Activated naive CD4-positive, alpha-beta T cell treated with anti-CD3 and anti-CD28 coated beads, Interleukin-2, amount 50 U/mL, for 24 hours (primary cell): ENCODE measurements around the gene PRKCE.
A peak's percentile ranks its signal among the peaks of the same experiment; 100 is the strongest.
"Not testable (repeated sequence)": the region's sequence is repeated elsewhere in the genome, so short reads cannot be mapped to it uniquely, and the experiment has no call there.

Experiments used
- H3K27ac Mint-ChIP-seq: one replicate; pipeline ENCODE4 v1.8.0; 2021; ENCODE audit warnings: mild to moderate bottlenecking, mixed read lengths
- H3K27me3 Mint-ChIP-seq: one replicate; pipeline ENCODE4 v1.8.0; 2021; ENCODE audit warnings: mixed read lengths
- H3K36me3 Mint-ChIP-seq: one replicate; pipeline ENCODE4 v1.8.0; 2021; ENCODE audit warnings: mixed read lengths
- H3K4me1 Mint-ChIP-seq: one replicate; pipeline ENCODE4 v1.8.0; 2021; ENCODE audit warnings: mixed read lengths
- H3K4me3 Mint-ChIP-seq: one replicate; pipeline ENCODE4 v1.8.0; 2021; ENCODE audit warnings: mild to moderate bottlenecking, mixed read lengths
- H3K9me3 Mint-ChIP-seq: one replicate; pipeline ENCODE4 v1.8.0; 2021; ENCODE audit warnings: mixed read lengths

The PRKCE gene

DNA sequence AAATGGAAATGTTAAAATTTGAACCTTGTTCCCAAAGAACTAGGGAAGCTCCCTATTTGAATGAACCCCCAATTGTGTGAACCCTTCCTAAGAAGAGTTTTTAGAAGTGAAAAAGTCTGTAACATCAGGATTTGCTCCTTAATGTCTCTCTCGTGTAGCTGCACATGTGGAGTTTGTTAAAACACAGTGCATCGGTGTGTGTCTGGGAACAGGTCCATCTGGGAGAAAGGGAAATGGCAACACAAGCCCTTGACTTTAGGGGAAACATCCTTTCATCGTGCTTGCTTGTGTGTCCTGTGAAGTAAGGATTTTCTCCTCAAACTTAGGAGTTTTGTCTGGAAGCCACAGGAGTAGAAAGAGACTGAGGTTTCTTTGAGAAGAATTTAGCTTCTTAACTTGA lies 203.9 kb downstream of the PRKCE start:
- Mint-ChIP-seq H3K4me1 (peaks cover 33% of the 10 kb centered on the region), H3K9me3 (no peaks in the 10 kb centered on the region), H3K36me3 (peaks cover 2% of the 10 kb centered on the region), H3K4me3 (no peak overlapping the region), H3K27me3 (no peaks in the 10 kb centered on the region), H3K27ac (no peak overlapping the region)

DNA sequence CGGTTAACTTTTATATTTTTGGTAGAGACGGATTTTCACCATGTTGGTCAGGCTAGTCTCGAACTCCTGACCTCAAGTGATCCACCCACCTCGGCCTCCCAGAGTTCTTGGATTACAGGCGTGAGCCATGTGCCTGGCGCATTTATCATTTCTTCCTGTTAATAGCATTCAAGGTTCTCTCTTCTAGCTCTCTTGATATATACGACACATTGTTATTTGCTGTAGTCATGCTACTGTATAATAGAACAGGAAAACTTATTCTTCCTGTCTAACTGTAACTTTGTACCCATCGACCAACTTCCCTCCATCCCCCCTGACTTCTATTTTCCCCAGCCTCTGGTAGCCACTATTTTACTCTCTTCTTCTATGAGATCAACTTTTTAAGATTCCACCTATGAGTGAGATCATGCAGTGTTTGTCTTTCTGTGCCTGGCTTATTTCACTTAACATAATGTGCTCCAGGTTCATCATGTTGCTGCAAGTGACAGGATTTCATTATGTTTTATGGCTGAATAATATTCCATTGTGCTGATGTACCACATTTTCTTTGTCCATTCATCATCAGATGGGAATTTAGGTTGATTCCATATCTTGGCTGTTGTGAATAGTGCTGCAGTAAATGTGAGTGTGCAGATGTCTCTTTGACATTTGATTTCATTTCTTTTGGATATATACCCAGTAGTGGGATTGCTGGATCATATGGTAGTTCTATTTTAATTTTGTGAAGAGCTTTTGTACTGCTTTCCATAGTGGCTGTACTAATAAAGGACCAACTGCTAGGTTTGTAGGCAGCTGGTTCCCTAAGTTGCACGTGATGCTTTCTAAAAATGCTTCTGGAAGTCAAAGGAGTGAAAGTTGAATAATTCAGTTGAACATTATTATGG lies 205.2 kb downstream of the PRKCE start:
- Mint-ChIP-seq H3K4me3 (no peak overlapping the region), H3K36me3 (no peaks in the 10 kb centered on the region), H3K27ac (no peak overlapping the region), H3K27me3 (no peaks in the 10 kb centered on the region), H3K4me1 (peaks cover 45% of the 10 kb centered on the region), H3K9me3 (no peaks in the 10 kb centered on the region)

DNA sequence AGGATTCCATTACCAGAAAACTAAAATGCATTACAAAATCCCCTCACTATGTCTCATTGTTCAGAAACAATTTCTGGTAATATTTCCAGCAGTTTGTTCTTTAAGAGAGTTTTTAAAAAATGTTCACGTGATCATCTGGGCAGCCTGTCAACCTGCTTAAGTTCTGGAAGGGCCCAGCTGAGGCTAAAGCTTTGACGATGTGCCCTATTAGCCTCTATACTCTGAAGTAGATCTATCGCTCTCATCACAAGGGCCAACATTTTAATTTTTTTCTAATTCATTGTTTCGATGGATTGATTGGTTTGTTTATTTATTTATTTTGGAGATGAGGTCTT lies 205.8 kb downstream of the PRKCE start:
- H3K4me1 Mint-ChIP-seq: peaks cover 49% of the 10 kb centered on the region
- H3K27ac Mint-ChIP-seq: no peak overlapping the region
- H3K27me3 Mint-ChIP-seq: no peaks in the 10 kb centered on the region
- no peaks in the 10 kb centered on the region for H3K9me3 Mint-ChIP-seq
- H3K4me3 Mint-ChIP-seq: no peak overlapping the region
- no peaks in the 10 kb centered on the region for H3K36me3 Mint-ChIP-seq

DNA sequence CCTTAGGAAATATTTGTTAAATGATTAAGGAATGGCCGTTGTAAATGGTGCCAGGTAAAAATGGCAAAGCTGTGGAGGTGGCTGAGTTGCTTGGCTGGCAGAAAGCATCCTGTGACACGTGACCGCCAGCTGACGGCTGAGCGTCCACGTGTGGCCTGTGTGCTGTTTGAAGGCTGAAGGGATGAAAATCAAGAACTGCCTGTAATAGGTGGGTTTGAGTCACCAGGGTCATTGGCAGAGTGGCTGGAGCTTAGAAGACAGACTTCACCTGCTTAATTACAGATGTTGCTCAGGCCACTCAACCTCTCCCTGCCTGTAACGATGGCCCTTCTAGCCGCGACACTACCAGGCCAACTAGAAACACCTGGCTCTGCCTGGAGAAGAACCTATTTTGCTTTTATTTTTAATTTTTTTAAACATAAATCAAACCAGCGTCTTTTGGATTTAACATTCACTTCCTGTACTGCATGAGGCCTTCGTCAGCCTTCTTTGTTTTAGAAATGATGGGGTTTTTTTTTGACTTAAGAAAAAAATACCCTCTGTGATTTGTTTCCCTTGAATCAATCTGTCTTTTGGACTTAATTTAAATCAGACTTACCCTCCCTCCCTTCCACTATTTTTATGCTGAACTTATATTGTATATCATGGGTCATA lies 206.5 kb downstream of the PRKCE start:
- Mint-ChIP-seq H3K27me3 (no peaks in the 10 kb centered on the region), H3K36me3 (no peaks in the 10 kb centered on the region), H3K4me3 (no peak overlapping the region), H3K27ac (no peak overlapping the region), H3K9me3 (no peaks in the 10 kb centered on the region), H3K4me1 (peaks cover 56% of the 10 kb centered on the region)

DNA sequence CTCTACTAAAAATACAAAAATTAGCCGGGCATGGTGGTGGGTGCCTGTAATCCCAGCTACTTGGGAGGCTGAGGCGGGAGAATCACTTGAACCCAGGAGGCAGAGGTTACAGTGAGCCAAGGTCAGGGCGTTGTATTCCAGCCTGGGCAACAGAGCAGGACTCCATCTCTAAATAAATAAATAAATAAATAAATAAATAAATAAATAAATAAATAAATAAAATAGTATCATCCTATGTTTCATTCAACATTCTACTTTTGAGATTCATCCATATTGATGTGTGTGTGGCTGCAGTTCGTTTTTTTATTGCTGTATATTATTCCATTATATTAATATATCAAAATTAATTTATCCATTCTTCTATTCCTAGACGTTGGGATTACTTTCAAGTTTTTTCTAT lies 207.4 kb downstream of the PRKCE start:
- not testable (repeated sequence) for H3K27me3 Mint-ChIP-seq, H3K4me3 Mint-ChIP-seq, H3K27ac Mint-ChIP-seq, H3K9me3 Mint-ChIP-seq, H3K36me3 Mint-ChIP-seq
- H3K4me1 Mint-ChIP-seq: peaks cover 64% of the 10 kb centered on the region

DNA sequence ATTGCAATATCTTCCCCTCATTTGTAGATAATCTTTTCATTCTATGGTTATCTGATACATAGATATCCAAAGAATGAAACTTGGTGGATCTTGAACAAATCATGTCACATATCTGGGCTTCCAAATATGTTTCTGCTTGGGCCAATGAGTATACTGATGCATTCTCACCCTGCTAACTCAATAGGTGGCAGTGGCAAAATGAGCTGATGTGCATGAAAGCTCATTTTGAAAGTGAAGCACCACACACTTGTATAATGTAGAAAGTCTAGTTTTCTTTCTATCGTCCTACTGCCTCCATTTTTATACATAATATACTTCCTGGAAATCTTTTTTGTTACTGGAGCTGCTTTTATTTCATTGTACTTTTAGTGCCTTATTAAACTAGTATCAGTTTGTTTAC lies 208.2 kb downstream of the PRKCE start:
- Mint-ChIP-seq H3K4me1 (peaks cover 64% of the 10 kb centered on the region), H3K36me3 (no peaks in the 10 kb centered on the region), H3K27me3 (no peaks in the 10 kb centered on the region), H3K9me3 (no peaks in the 10 kb centered on the region), H3K4me3 (no peak overlapping the region), H3K27ac (no peak overlapping the region)

DNA sequence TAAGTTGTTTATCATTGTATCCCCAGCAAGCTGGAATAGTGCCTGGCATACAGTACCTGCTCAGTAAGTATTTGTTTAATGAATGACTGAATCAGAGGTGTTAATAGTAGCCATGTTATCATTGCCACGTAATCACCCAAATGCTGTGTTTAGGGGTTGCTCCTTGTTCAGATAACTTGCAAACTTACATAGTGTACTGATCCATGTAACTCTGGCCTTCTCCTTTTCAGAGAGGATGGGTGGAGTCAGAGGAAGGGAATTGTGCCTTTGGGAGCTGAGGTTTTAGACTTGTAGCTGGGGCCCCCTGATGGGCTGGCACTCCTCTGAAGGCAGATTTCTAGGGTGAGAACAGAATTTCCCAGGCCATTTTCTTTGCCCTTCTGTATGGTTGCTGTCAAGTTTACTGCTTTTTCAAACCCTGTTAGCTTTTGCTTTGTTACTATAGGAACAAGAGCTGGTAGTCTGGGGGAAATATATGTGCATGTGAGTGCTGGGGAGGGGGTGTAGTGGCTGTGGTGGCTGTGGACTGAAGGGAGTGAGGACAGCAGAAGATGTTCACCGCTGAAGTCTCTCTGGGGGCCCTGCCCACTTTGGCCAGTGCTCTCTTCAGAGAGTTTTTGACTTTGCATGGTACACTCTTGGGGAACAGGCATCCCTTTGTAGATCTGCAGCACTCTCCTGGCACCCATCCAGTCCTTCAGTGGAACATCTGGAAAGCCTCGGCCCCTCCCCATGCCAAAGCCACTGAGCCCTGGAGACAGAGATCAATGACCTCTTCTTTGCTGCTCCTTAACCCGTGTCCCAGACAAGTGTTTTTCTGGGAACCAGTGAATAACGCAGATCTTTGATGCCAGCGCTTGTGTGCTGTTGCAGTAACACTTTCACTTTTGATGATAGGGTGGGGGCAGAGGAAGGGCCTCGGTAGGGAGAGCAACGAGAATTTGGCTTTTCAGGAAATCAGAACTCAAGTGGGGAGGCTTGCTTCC lies 209.0 kb downstream of the PRKCE start:
- Mint-ChIP-seq H3K36me3 (no peaks in the 10 kb centered on the region), H3K4me3 (peak overlapping the region; percentile 85), H3K27ac (peak overlapping the region; percentile 65), H3K4me1 (peaks cover 64% of the 10 kb centered on the region), H3K27me3 (no peaks in the 10 kb centered on the region), H3K9me3 (no peaks in the 10 kb centered on the region)

DNA sequence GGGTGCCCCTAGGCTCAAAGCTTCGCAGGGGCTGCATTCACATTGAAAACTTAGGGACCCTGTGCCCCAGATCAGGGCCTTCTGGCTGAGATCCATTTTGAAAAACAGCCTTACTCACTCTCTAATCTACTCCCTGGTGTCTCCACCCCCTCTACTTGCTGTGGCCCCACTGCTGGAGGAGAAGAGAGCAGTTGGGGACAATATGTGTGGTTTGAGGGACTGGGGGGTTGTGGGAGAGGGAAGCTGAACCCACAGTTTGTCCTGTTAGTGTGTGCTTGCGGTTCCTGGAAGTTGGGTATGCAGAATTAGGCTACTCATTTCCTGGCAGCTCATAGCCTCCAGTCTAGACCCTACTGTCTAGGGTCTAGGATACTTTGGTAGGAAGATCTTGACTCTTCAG lies 211.4 kb downstream of the PRKCE start:
- Mint-ChIP-seq H3K4me1 (peaks cover 54% of the 10 kb centered on the region), H3K9me3 (no peaks in the 10 kb centered on the region), H3K4me3 (no peak overlapping the region), H3K27me3 (no peaks in the 10 kb centered on the region), H3K36me3 (no peaks in the 10 kb centered on the region), H3K27ac (no peak overlapping the region)

DNA sequence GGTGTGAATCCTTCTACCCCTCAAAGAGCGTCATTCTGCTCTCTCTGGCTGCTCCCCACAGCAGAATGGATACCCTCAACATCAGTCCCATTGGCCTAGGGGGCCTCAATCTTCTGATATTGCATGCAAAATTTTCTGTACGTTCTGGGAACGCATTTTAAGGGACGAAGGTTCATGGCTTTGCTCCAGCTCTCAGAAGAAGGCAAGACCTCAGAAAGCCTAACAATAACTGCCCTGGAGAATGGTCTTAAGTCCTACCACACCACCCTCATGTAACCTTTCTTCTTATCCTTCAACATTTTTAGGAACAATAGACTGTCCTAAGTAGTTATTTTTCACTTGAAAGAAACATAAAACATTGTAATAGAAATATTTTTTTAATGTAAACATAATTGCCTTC lies 212.6 kb downstream of the PRKCE start:
- Mint-ChIP-seq H3K27ac (no peak overlapping the region), H3K27me3 (no peaks in the 10 kb centered on the region), H3K4me3 (no peak overlapping the region), H3K4me1 (peaks cover 45% of the 10 kb centered on the region), H3K36me3 (no peaks in the 10 kb centered on the region), H3K9me3 (no peaks in the 10 kb centered on the region)

DNA sequence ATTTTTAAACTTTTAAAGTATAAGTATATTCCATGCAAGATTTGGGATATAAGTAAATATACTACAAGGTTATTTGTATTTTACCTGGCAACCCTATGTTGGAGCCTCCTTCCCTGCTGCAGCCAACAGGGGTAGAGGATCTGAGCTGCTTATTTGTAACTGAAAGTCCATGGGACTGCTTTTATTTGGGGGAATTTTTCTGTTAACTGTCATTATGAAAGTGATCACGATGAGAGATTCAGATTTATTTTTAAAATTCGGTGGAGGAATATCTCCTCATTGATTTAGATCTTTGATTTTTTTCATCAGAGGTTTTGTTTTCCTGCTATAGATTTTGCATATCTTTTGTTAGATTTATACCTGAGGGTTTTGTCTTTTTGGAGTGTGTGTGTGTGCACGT lies 215.9 kb downstream of the PRKCE start:
- Mint-ChIP-seq H3K4me3 (no peak overlapping the region), H3K27me3 (no peaks in the 10 kb centered on the region), H3K4me1 (peaks cover 17% of the 10 kb centered on the region), H3K36me3 (peaks cover 1% of the 10 kb centered on the region), H3K9me3 (no peaks in the 10 kb centered on the region), H3K27ac (peak overlapping the region; percentile 18)

DNA sequence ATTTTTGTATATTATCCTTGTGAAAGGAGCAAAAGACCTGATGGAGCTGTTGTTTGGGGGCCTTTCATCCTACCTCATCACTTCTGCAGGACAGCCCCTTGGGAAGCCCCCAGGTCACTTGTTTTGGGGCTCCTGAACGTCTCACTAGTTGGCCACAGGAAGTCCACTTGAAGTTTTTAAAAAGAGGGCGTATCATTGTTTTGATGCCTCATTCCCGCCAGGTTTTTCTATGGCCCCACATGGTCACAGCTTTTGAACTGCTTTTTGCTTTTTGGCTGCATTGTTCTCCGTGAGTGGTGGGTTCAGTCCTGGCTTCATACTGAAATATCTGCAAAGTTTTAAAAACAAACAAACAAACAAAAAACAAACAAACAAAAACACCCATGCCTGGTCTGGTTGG lies 216.3 kb downstream of the PRKCE start:
- Mint-ChIP-seq H3K27ac (peak overlapping the region; percentile 18), H3K9me3 (no peaks in the 10 kb centered on the region), H3K27me3 (no peaks in the 10 kb centered on the region), H3K4me3 (no peak overlapping the region), H3K4me1 (peaks cover 12% of the 10 kb centered on the region), H3K36me3 (peaks cover 1% of the 10 kb centered on the region)

DNA sequence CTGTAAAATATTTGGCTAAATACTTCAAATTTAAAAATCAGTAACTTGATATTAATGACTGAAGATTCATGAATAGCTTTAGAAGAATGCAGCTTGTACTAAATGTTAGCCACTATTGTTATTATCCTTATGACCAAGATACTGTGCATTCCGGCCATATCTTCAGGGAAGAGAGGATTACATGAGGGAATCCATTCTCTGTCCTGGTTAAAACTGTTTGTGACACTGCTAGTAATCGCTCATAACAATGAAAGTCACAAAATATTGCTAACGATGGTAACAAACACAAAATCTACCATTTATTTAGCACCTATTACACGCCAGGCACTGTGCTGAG lies 217.7 kb downstream of the PRKCE start:
- H3K4me3 Mint-ChIP-seq: no peak overlapping the region
- peaks cover 1% of the 10 kb centered on the region for H3K36me3 Mint-ChIP-seq
- no peak overlapping the region for H3K27ac Mint-ChIP-seq
- H3K4me1 Mint-ChIP-seq: peaks cover 3% of the 10 kb centered on the region
- H3K27me3 Mint-ChIP-seq: no peaks in the 10 kb centered on the region
- no peaks in the 10 kb centered on the region for H3K9me3 Mint-ChIP-seq

DNA sequence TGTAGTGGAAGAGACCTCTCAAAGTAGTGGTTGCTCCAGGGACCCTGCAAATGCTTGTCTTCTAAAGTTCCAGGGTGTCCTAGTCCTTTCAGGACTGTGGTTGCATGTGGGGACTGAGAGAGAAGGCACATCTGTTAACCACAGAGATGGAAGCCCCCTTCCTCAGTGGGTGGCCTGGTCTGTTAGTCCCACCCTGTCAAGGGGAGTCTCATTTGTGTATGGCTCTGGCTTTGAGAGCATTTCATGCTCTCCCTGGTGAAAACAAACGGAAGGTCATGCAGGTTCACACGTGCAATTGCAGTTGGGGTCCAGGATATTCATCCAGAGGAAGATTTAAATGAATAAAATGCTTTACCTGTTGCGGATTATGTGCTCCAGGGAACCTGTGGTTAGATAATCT lies 219.6 kb downstream of the PRKCE start:
- H3K36me3 Mint-ChIP-seq: peaks cover 6% of the 10 kb centered on the region
- H3K4me3 Mint-ChIP-seq: no peak overlapping the region

DNA sequence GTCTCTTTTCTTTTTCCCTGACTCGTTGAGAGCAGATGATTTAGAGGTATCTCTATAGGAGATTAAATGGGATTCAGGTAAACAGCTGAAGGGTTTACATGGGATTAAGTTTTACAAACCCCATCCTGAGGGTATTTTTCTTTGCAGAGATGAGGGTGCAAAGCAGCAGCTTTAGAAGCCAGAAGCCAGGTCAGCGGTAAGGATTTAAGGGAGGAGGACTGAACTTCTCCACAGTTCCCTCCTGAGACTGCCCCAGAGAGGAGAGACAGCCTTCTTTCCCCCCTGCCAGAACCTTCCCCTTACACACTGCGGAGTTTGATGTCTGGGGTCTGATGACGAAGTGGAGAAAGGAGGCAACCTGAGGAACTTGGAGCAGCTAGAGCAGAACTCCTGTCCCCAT lies 220.1 kb downstream of the PRKCE start:
- H3K9me3 Mint-ChIP-seq: peaks cover 7% of the 10 kb centered on the region

More for the DNA sequence above, 219.6 kb downstream of the PRKCE start:
- no peak overlapping the region for H3K27ac Mint-ChIP-seq
- peaks cover 3% of the 10 kb centered on the region for H3K4me1 Mint-ChIP-seq
- peaks cover 2% of the 10 kb centered on the region for H3K9me3 Mint-ChIP-seq
- no peaks in the 10 kb centered on the region for H3K27me3 Mint-ChIP-seq

DNA sequence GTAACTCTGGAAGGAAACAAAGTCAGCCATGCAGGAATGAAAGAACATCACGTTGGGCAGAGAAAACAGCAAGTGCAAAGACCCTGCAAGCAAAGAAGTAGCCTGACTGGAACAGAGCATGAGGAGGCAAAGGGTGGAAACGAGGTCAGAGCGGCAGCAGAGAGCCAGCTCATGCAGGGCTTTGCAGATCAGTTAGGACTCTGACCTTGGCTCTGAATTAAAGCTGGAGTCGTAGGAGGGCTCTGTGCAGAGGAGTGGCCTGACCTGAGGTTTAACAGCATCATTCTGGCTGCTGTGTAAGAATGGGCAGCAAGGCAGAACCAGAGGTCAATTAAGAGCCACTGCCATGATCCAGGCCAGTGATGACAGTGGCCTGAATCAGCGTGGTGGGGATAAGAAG lies 220.7 kb downstream of the PRKCE start:
- H3K4me1 Mint-ChIP-seq: peaks cover 3% of the 10 kb centered on the region

More for the DNA sequence above, 220.1 kb downstream of the PRKCE start:
- H3K4me3 Mint-ChIP-seq: no peak overlapping the region
- H3K4me1 Mint-ChIP-seq: peaks cover 3% of the 10 kb centered on the region
- peaks cover 10% of the 10 kb centered on the region for H3K36me3 Mint-ChIP-seq
- no peaks in the 10 kb centered on the region for H3K27me3 Mint-ChIP-seq
- no peak overlapping the region for H3K27ac Mint-ChIP-seq

DNA sequence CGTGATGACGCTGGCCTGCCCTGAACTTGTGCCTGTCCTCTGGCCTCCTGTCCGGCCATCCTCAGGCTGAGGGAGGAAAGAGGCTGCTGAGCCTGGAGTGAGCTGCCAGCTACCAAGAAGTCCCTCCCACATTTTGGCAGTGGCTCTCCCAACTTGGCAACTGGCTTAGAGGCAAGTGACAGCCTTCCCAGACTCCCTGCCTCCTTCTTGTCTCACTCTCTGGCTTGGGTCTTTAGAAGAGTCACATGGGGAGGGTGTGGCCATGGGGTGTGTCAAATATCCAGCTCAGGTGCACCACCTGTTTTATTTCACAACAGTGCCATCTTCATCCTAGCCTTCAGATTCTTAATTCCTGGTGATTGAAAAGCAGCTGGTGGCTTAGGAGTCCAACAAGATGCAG lies 222.9 kb downstream of the PRKCE start:
- H3K27ac Mint-ChIP-seq: no peak overlapping the region
- no peaks in the 10 kb centered on the region for H3K4me1 Mint-ChIP-seq
- H3K36me3 Mint-ChIP-seq: peaks cover 23% of the 10 kb centered on the region
- peaks cover 14% of the 10 kb centered on the region for H3K9me3 Mint-ChIP-seq
- no peak overlapping the region for H3K4me3 Mint-ChIP-seq
- no peaks in the 10 kb centered on the region for H3K27me3 Mint-ChIP-seq

More for the DNA sequence above, 220.7 kb downstream of the PRKCE start:
- H3K36me3 Mint-ChIP-seq: peaks cover 11% of the 10 kb centered on the region
- no peaks in the 10 kb centered on the region for H3K27me3 Mint-ChIP-seq
- H3K27ac Mint-ChIP-seq: no peak overlapping the region
- H3K9me3 Mint-ChIP-seq: peaks cover 10% of the 10 kb centered on the region
- no peak overlapping the region for H3K4me3 Mint-ChIP-seq
